NCI-H2196 (cell line): Measurements from ENCODE around the gene UBE2G2.

ENCODE experiments used
- DNase-seq: peaks from one replicate; lab custom pipeline; 2025; ENCODE audit not compliant: unreplicated experiment; lab: John Stamatoyannopoulos, UW

Gene UBE2G2

DNA sequence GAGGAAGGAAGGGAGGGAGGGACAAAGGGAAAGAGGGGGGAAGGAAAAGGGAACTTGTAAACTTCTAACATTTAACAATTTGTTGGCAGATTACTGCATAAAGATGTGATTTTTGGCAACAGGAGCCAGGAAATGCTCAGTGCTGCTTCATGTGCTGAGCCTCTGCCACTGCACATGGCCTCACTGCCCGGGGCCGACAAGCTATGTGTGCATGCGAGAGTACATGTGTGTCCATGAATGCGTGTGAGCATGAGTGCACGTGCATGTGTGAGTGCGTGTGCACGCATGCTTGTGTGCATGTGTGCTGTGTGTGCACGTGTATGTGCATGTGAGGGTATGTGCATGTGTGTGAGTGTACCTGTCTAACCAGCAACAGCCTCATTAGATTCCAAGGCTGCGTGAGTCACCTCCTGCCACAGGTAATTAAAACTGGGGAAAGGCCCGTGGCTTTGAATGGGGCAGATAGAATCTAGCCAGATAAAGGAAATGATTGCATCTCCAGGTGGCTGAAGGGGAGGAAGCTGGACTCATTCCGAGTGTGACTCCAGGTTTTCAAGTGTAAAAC is 48.9 kb downstream of the UBE2G2 start:
- DNase-seq, result peak; percentile 45

DNA sequence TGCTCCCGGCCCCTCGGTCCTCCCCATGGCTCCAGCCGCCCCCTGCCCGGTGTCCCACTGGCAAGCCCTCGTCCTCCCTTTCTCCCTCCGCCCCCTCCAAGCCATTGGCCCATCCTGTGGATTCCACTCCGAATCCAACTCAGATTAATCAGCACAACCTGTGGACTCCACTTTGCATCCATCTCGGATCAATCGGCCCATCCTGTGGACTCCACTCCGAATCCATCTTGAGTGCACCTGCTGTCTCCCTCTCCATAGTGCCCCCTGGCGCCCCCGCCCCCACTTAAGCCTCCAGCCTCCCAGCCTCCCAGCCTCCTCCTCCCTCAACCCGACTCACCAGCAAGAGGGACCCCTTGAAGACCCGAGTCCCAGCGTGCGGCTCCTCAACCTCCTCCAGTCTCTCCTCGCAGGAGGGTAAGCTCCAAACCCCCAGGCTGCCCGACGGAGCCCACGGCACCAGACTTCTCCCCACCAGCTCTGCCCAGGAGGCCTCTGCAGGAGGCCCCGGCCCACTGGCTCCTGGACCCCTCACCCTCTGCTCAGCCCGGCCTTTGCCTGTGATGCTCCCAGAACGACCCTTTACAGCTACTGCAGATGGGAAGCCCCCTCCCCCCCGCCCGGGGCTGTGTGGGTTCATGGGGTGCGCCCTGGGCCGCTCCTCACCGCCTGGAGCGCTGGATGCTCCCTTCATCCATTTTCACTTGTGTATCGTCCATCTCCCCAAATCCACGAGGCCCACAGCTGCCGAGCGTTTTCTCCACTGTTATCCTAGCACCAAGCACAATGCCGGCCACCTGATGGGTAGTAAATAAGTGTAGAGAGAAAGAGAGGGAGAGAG is 49.6 kb downstream of the UBE2G2 start:
- DNase-seq, result no peak

- no peak for DNase-seq
Measured at GRCh38 chr21:44751186-44751798, 50.3 kb downstream of the UBE2G2 start.

DNA sequence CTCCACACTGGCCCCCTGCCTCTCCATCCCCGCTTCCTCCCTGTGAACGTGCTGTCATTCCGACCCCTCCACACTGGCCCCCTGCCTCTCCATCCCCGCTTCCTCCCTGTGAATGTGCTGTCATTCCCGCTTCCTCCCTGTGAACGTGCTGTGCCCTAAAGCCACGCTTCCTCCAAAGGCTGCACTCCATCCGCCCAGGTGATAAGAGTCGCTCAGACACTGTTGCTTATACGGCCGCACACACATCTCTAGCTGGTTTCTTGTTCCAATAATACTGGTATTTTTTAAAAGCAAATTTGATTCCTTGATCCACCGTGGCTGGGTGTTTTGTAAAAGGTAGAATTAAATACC is 51.0 kb downstream of the UBE2G2 start:
- no peak for DNase-seq

DNA sequence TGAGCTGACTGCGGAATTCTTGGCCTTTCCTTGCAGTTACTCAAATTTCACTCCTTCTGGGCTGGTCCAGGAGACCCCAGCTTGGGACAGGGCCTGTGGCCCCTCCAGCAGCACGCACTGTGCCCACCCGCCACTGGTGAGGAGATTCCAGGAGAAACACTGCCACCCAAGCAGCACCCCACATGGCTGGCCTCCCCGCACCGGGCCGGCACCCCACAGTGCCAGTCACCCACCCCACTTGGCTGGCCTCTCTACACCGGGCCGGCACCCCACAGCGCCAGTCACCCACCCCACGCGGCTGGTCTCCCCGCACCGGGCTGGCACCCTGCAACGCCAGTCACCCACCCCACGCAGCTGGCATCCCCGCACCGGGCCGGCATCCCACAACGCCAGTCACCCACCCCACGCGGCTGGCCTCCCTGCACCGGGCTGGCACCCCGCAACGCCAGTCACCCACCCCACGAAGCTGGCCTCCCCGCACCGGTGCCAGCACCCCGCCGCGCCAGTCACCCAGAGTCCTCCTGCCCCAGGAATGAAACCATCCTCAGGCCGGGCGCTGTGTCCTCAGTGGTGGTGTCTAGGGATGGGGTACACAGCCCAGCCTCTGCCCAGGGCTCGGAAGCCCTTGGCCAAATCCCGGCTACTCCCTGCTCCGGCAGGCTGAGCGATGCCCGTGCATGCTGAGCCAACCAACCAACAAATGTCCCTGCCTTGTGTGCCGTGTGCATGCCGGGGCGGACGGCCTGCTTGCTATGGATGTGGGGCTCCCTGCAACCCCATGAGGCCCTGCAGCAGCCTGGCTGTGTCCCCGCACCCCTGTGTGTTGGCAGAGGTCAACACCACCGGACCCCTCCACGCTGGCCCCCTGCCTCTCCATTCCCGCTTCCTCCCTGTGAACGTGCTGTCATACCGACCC is 51.6 kb downstream of the UBE2G2 start:
- DNase-seq, result no peak

DNA sequence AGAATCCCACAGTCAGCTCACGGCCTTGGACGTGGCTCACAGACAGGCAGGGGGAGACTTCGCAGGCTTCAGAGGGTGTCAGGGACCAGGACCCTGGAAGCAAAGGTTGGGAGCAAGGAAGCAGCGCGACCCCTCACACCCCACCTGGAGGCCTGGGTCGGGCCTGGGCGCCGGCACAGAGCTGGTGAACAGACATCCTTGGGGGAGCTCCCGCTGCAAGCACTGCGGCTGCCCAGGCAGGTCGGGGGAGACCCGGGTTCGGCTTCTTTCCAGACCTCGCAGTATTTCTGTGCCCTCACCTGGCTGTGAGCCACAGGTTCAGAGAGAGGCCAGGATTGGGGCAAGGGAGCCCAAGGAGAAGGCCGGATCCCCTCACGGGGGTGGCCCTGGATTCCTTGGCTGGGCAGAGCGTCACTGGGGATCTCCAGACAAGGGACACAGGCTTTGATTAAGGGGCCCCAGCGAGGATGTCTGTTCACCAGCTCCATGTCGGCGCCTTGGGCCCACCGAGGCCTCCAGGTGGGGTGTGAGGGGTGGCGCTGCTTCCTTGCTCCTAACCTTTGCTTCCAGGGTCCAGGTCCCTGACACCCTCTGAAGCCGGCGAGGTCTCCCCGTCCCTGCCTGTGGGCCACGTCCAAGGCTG is 52.4 kb downstream of the UBE2G2 start:
- no peak for DNase-seq

GRCh38 chr21:44748621-44749020 is 53.0 kb downstream of the UBE2G2 start:
- no peak for DNase-seq

GRCh38 chr21:44742418-44743153 is 59.0 kb downstream of the UBE2G2 start:
- DNase-seq, result peak; percentile 47

DNA sequence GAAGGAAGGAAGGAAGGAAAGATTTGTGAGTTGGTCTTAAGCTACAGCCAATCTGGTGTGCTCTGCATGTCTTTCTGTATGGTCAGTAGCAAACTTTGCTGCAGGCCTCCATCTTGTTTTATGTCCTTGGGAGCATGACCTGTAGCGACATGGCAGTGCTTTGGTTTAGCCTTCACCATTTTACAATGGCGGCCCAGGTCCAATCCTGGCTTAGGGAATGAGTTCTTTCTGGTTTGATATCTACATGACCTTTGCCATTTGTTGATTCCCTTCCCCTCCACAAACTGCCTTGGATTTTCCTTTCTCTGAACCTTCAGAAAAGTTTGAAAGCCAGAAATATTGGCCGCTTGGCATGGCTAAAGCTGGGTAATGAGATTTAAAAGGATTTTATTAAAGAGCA is 59.7 kb downstream of the UBE2G2 start:
- no peak for DNase-seq

GRCh38 chr21:44740742-44741141 is 60.9 kb downstream of the UBE2G2 start:
- no peak for DNase-seq

DNA sequence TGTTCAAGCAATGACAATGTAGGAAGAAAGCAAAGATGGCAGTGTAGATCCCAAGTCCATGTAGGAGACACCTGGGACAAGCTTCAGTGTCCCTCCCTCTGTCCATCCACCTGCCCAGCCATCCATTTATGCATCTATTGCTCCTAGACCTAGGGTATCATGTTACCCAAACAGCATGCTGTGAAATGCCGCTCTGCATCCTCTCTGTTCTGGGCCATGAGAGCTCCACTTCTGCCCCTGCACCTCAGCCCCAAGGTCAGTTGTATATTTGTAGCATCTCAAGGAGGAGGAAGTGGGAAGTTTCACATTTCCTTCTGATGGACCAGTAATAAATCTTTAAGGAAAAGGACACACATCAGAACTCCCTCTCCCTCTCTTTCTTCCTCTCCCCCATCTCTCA is 62.3 kb downstream of the UBE2G2 start:
- DNase-seq, result no peak

DNA sequence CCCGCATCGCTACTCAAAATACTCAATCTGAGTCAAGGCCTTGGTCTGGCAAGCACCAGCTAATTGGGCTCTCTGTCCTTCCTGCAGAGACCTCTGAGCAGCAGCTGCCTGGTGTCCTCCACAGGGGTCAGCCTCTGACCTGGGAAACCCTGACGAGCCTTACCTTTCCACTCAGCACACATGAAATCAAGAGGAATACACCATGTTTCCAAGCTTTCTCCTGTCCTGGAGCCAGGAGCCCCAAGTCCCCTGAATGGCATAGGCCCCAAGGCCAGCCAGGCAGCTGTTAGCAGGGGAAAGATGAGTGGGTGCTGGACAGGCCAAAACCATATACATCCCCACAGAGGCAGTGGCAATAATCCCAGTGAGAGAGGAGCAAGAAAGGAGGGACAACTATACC is 63.0 kb downstream of the UBE2G2 start:
- no peak for DNase-seq

- DNase-seq, result peak; percentile 11
Measured at GRCh38 chr21:44737706-44738354, 63.8 kb downstream of the UBE2G2 start.

GRCh38 chr21:44736291-44737004 is 65.2 kb downstream of the UBE2G2 start:
- peak; percentile 80 for DNase-seq

DNA sequence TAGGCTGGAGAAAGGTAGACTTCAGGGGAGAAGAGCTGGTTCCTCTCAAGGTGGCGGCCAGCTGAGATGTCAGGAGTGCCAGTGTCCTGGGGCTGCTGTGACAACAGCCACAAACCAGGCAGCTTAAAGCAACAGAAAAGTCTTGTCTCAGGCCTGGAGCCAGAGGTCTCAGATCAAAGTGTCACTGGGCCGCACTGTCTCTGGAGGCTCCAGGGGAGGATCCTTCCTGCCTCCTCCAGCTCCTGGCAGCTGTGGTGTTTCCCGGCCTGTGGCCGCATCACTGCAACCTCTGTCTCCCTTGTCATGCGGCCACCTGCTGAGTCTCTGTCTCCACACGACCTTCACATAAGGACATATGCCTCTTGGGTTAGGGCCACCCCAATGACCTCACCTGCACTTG is 65.8 kb downstream of the UBE2G2 start:
- DNase-seq, result no peak

- DNase-seq, result no peak
Measured at GRCh38 chr21:44734841-44735240, 66.8 kb downstream of the UBE2G2 start.

GRCh38 chr21:44734026-44734745 is 67.4 kb downstream of the UBE2G2 start:
- DNase-seq, result no peak

DNA sequence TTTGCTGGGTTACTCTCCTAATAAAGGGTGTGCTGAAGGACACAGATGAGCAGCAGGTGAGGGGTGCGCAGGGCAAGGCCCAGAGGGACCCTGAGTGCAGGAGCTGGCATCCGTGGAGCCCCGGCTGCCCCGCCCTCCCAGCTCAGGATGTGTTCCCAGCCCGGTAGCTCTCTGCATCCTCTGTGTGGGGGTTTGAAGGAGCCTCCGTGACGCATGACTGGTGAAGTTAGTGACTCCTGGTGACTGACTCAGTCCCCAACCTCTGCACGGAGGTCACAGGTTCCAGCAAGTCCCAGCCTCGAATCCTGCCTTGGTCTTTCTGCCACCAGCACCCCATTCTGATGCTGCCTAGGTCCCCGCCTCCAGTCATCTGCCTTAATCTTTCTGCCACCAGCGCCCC is 68.7 kb downstream of the UBE2G2 start:
- DNase-seq, result no peak
